OCI-LY1 (cell line): ENCODE measurements around the gene TGFB2.

Experiments
- H2AFZ ChIP-seq: fragments of 200-600 bp; sonication (generic), shearing (Covaris generic); 2 replicates; pipeline ENCODE4 v1.6.0; 2014; ENCODE audit warnings: antibody characterized with exemption, mild to moderate bottlenecking, low read length
- H3F3A ChIP-seq: fragments of 200-600 bp; sonication (generic), shearing (Covaris generic); 2 replicates; pipeline ENCODE4 v1.6.0; 2014; ENCODE audit warnings: mild to moderate bottlenecking, antibody characterized with exemption, low read length, moderate library complexity; ENCODE audit not compliant: insufficient read depth
- H3K27ac ChIP-seq: fragments of 200-600 bp; sonication (generic); 2 replicates; pipeline ENCODE4 v1.5.1; 2014; ENCODE audit warnings: low read length, mixed run types, mild to moderate bottlenecking, low read depth; ENCODE audit not compliant: poor library complexity, severe bottlenecking
- H3K27me3 ChIP-seq: fragments of 200-600 bp; sonication (generic); 2 replicates; pipeline ENCODE4 v1.6.0; 2014; ENCODE audit warnings: antibody characterized with exemption, mild to moderate bottlenecking, low read length, moderate library complexity; ENCODE audit not compliant: insufficient read depth
- H3K36me3 ChIP-seq: fragments of 200-600 bp; sonication (generic); 2 replicates; pipeline ENCODE4 v1.6.1; 2014; ENCODE audit warnings: mild to moderate bottlenecking, antibody characterized with exemption, low read length, moderate library complexity, mixed read lengths; ENCODE audit not compliant: insufficient read depth
- H3K4me1 ChIP-seq: fragments of 200-600 bp; sonication (generic); 2 replicates; pipeline ENCODE4 v1.5.1; 2014; ENCODE audit warnings: mild to moderate bottlenecking, low read length, moderate library complexity; ENCODE audit not compliant: insufficient read depth, severe bottlenecking
- H3K4me2 ChIP-seq: fragments of 200-600 bp; sonication (generic), shearing (Covaris generic); 2 replicates; pipeline ENCODE4 v1.6.1; 2014; ENCODE audit warnings: low read length
- H3K4me3 ChIP-seq: fragments of 200-600 bp; sonication (generic); 2 replicates; pipeline ENCODE4 v1.5.1; 2014; ENCODE audit warnings: low read length, low read depth, mild to moderate bottlenecking, mixed read lengths; ENCODE audit not compliant: poor library complexity, severe bottlenecking
- H3K79me2 ChIP-seq: fragments of 200-600 bp; shearing (Covaris generic); 2 replicates; pipeline ENCODE4 v1.6.1; 2016; ENCODE audit warnings: mixed run types, low read length, mixed read lengths; ENCODE audit not compliant: insufficient read depth
- H3K9ac ChIP-seq: fragments of 200-600 bp; sonication (generic), shearing (Covaris generic); 2 replicates; pipeline ENCODE4 v1.6.1; 2014; ENCODE audit warnings: mild to moderate bottlenecking, low read length, mixed read lengths
- H3K9me2 ChIP-seq: fragments of 200-600 bp; sonication (generic), shearing (Covaris generic); 2 replicates; pipeline ENCODE4 v1.6.1; 2014; ENCODE audit warnings: low read depth, mild to moderate bottlenecking, low read length, mixed read lengths
- H3K9me3 ChIP-seq: fragments of 200-600 bp; shearing (Covaris generic); 2 replicates; pipeline ENCODE4 v1.6.1; 2014; ENCODE audit warnings: low read length, mixed read lengths
- H4K20me1 ChIP-seq: fragments of 200-600 bp; sonication (generic), shearing (Covaris generic); 2 replicates; pipeline ENCODE4 v1.6.0; 2016; ENCODE audit warnings: mild to moderate bottlenecking, low read length; ENCODE audit not compliant: insufficient read depth
- EZH2 ChIP-seq: fragments of 200-600 bp; sonication (generic), shearing (Covaris generic); IDR thresholded peaks from 2 replicates; pipeline ENCODE4 v1.8.0; 2017; ENCODE audit warnings: borderline replicate concordance, mixed run types, mild to moderate bottlenecking, antibody characterized with exemption, low read length, moderate library complexity, mixed read lengths
- TF ChIP-seq, protein P1 (sequence below): fragments of 200-600 bp; sonication (generic), shearing (Covaris generic); IDR thresholded peaks from 2 replicates; pipeline ENCODE4 v1.5.1; 2017; ENCODE audit warnings: mild to moderate bottlenecking, antibody characterized with exemption, low read length, moderate library complexity, mixed read lengths

TGFB2 gene

DNA sequence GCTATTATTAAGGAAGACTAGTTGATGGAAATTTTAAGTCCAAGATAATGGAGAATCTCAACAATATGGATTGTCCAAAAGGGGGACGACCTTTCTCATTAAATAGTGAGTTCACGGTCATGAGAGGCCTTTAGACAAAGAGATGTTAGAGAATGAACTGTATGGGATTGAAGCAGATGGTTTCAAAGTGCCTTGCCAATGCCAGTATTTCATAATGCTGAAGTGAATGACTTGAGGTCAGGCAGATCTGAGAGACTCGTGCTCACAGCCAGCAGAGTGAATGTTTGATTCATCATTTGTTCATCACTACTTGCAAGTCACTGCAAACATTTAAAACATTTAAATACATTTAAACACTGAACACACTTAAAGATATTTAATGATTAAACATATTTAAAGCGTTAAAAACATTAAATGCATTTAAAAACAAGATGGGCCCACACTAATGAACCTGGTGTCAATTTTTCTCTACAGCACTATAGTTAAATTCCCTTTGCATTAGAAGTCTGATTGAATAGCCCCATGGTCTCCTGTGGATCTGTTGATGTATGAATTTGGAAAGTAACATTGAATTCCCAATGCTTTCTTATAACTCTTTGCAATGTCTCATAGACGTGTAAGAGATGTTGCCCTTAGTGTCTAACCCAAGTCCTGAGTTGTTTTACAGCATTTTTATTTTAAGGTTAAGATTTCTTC, 80.7 kb downstream of the TGFB2 start:
- no peaks in the 10 kb centered on the region for H3K27me3 ChIP-seq
- H3K9ac ChIP-seq: no peak overlapping the region
- no peaks in the 10 kb centered on the region for H3K79me2 ChIP-seq
- no peaks in the 10 kb centered on the region for H4K20me1 ChIP-seq
- no peaks in the 10 kb centered on the region for H3K4me1 ChIP-seq
- H3K4me2 ChIP-seq: no peak overlapping the region
- no peaks in the 10 kb centered on the region for H3K36me3 ChIP-seq
- H3K4me3 ChIP-seq: no peak overlapping the region
- H3K9me3 ChIP-seq: no peaks in the 10 kb centered on the region
- no peak for TF ChIP-seq EZH2
- TF ChIP-seq, protein P1, sequence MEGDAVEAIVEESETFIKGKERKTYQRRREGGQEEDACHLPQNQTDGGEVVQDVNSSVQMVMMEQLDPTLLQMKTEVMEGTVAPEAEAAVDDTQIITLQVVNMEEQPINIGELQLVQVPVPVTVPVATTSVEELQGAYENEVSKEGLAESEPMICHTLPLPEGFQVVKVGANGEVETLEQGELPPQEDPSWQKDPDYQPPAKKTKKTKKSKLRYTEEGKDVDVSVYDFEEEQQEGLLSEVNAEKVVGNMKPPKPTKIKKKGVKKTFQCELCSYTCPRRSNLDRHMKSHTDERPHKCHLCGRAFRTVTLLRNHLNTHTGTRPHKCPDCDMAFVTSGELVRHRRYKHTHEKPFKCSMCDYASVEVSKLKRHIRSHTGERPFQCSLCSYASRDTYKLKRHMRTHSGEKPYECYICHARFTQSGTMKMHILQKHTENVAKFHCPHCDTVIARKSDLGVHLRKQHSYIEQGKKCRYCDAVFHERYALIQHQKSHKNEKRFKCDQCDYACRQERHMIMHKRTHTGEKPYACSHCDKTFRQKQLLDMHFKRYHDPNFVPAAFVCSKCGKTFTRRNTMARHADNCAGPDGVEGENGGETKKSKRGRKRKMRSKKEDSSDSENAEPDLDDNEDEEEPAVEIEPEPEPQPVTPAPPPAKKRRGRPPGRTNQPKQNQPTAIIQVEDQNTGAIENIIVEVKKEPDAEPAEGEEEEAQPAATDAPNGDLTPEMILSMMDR: no peak
- no peaks in the 10 kb centered on the region for H3K9me2 ChIP-seq
- no peak overlapping the region for H2AFZ ChIP-seq
- H3K27ac ChIP-seq: no peak overlapping the region
- H3F3A ChIP-seq: no peaks in the 10 kb centered on the region

DNA sequence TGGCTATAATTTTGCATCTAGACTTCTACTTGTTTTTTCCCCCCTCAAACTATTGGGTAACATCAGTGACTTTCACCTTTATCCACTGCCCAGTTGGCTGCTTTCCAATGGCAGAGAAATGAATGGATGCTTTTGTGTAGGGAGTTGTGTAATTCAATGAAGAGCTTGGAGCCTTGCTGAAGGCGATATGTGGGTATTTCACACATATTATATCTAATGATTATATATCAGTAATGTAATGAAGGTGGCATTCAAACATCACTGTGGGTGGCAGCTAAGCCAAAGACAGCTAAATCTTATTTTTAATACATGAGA, 81.2 kb downstream of the TGFB2 start:
- H3K4me2 ChIP-seq: no peak overlapping the region
- no peak overlapping the region for H3K9ac ChIP-seq
- no peaks in the 10 kb centered on the region for H3K4me1 ChIP-seq
- no peak overlapping the region for H3K27ac ChIP-seq
- no peaks in the 10 kb centered on the region for H4K20me1 ChIP-seq
- H3K27me3 ChIP-seq: no peaks in the 10 kb centered on the region
- H3K36me3 ChIP-seq: no peaks in the 10 kb centered on the region
- no peaks in the 10 kb centered on the region for H3K9me2 ChIP-seq
- no peak overlapping the region for H3K4me3 ChIP-seq
- no peaks in the 10 kb centered on the region for H3F3A ChIP-seq
- no peak for TF ChIP-seq EZH2
- TF ChIP-seq, protein P1: no peak
- H2AFZ ChIP-seq: no peak overlapping the region
- no peaks in the 10 kb centered on the region for H3K79me2 ChIP-seq
- no peaks in the 10 kb centered on the region for H3K9me3 ChIP-seq

GRCh38 chr1:218429301-218429700, 84.2 kb downstream of the TGFB2 start:
- H3K36me3 ChIP-seq: no peaks in the 10 kb centered on the region
- no peak overlapping the region for H3K27ac ChIP-seq
- H2AFZ ChIP-seq: no peak overlapping the region
- H3K9me2 ChIP-seq: no peaks in the 10 kb centered on the region
- H3F3A ChIP-seq: no peaks in the 10 kb centered on the region
- no peaks in the 10 kb centered on the region for H3K27me3 ChIP-seq
- H3K79me2 ChIP-seq: no peaks in the 10 kb centered on the region
- no peak overlapping the region for H3K4me3 ChIP-seq
- H3K9ac ChIP-seq: no peak overlapping the region
- no peak for TF ChIP-seq EZH2
- TF ChIP-seq, protein P1: no peak
- no peaks in the 10 kb centered on the region for H3K9me3 ChIP-seq
- H4K20me1 ChIP-seq: no peaks in the 10 kb centered on the region
- no peak overlapping the region for H3K4me2 ChIP-seq
- H3K4me1 ChIP-seq: no peaks in the 10 kb centered on the region
